Measurements from ENCODE around the gene GBA2.

The GBA2 gene

DNA sequence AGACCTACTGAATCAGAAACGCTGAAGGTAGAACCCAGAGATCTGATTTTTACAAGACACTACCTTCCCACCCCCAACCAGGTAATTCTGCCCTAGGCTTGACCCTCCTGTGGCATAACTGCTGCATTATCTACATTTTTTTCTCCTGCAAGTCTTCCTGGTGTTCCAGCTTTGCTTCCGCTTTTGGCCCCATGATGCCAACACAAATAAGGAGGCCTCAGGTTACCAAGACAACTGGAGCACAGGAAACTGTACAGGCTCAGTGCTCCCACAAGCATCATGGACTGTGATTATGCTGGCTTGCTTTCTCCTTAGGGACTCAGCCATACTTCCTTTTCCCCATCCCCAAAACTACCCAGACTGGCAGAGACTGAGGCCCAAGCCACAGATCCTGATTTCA lies 11.6 kb upstream of the GBA2 start:
- no peak overlapping the region for H2AK5ac ChIP-seq (ENCODE audit: low read depth, low read length)
- no peak overlapping the region for H3K18ac ChIP-seq (ENCODE audit: low read length)
- no peak overlapping the region for H4K8ac ChIP-seq (ENCODE audit: low read depth, low read length)
- no peak overlapping the region for H3K9ac ChIP-seq (ENCODE audit: low read depth, low read length, poor library complexity)
- H2BK120ac ChIP-seq (ENCODE audit: low read depth, low read length) = no peak overlapping the region
- peak overlapping the region; percentile 8 for H3K27ac ChIP-seq (replicated peaks; ENCODE audit: low read length)
- H3K4me3 ChIP-seq (ENCODE audit: low read length in 2 of 2) = no peak overlapping the region
- no peak overlapping the region for H4K91ac ChIP-seq (ENCODE audit: low read depth, low read length, poor library complexity)
- no peak overlapping the region for H2BK12ac ChIP-seq (ENCODE audit: low read length)
- H3K79me1 ChIP-seq (ENCODE audit: low read depth, low read length) = peaks cover 2% of the 10 kb centered on the region
- no CpG with 5 or more reads among the region's 2 CpGs for WGBS, 2 donors (ENCODE audit: extremely low coverage in 2 of 2, insufficient read length in 2 of 2, insufficient replicate concordance in 1 of 2)
- H3K23ac ChIP-seq (ENCODE audit: low read depth, low read length, poor library complexity) = no peak overlapping the region
- H3K4me1 ChIP-seq (ENCODE audit: control insufficient read depth in 2 of 2, insufficient read depth in 1 of 2, low read depth in 1 of 2, low read length in 2 of 2) = peaks cover 3 to 5% of the 10 kb centered on the region in 2 donors
- no peaks in the 10 kb centered on the region for H3K9me3 ChIP-seq (replicated peaks in 1 of 2; ENCODE audit: control insufficient read depth in 2 of 2, insufficient read depth in 1 of 2, low read depth in 1 of 2, low read length in 2 of 2)
- H3K4ac ChIP-seq (ENCODE audit: low read length) = no peak overlapping the region
- H3K4me2 ChIP-seq (ENCODE audit: insufficient read depth, low read length, poor library complexity, severe bottlenecking) = no peak overlapping the region
- H2BK15ac ChIP-seq (ENCODE audit: low read length) = no peak overlapping the region
- H3K14ac ChIP-seq (ENCODE audit: low read length) = no peak overlapping the region
- H2BK5ac ChIP-seq (ENCODE audit: low read length) = no peak overlapping the region
- peaks cover 0 to 11% of the 10 kb centered on the region in 2 donors for H3K36me3 ChIP-seq (replicated peaks in 1 of 2; ENCODE audit: control insufficient read depth in 2 of 2, insufficient read depth in 2 of 2, low read length in 2 of 2)
- H3K27me3 ChIP-seq (ENCODE audit: control insufficient read depth in 3 of 3, insufficient read depth in 3 of 3, low read depth in 1 of 3, low read length in 3 of 3) = no peaks in the 10 kb centered on the region
- no peak overlapping the region for H2AFZ ChIP-seq (ENCODE audit: low read length)
- no peak for DNase-seq (ENCODE audit: low spot score)

DNA sequence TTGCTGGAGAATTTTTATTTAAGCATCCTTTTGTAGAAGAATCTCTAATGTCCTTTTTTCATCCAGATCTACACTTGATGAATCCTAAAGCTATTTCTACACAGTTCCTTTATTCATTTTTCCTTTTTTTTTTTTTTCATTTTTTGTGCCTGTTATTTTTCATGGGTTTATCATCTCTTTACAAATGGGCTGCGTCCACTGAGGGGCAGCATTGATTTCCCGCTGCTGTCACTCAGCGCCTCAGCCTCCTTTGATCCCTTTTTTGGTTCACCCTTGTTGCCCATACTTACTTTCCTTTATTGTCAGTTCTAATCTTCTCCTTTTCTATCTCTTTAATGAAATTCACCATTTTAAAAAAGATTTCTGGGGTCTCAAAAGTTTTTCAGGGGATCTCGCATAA lies 10.8 kb upstream of the GBA2 start:
- WGBS, 2 donors (ENCODE audit: extremely low coverage in 2 of 2, insufficient read length in 2 of 2, insufficient replicate concordance in 1 of 2) = no CpG with 5 or more reads among the region's 4 CpGs
- no peak overlapping the region for H3K9ac ChIP-seq (ENCODE audit: low read depth, low read length, poor library complexity)
- H3K9me3 ChIP-seq (replicated peaks in 1 of 2; ENCODE audit: control insufficient read depth in 2 of 2, insufficient read depth in 1 of 2, low read depth in 1 of 2, low read length in 2 of 2) = no peaks in the 10 kb centered on the region
- no peak overlapping the region for H3K18ac ChIP-seq (ENCODE audit: low read length)
- no peak for DNase-seq (ENCODE audit: low spot score)
- H3K23ac ChIP-seq (ENCODE audit: low read depth, low read length, poor library complexity) = no peak overlapping the region
- no peaks in the 10 kb centered on the region for H3K27me3 ChIP-seq (ENCODE audit: control insufficient read depth in 3 of 3, insufficient read depth in 3 of 3, low read depth in 1 of 3, low read length in 3 of 3)
- H4K91ac ChIP-seq (ENCODE audit: low read depth, low read length, poor library complexity) = no peak overlapping the region
- H3K14ac ChIP-seq (ENCODE audit: low read length) = no peak overlapping the region
- peaks cover 2% of the 10 kb centered on the region for H3K79me1 ChIP-seq (ENCODE audit: low read depth, low read length)
- no peak overlapping the region for H3K4me2 ChIP-seq (ENCODE audit: insufficient read depth, low read length, poor library complexity, severe bottlenecking)
- H2BK120ac ChIP-seq (ENCODE audit: low read depth, low read length) = no peak overlapping the region
- H2BK12ac ChIP-seq (ENCODE audit: low read length) = no peak overlapping the region
- H2BK15ac ChIP-seq (ENCODE audit: low read length) = no peak overlapping the region
- no peak overlapping the region for H2AK5ac ChIP-seq (ENCODE audit: low read depth, low read length)
- no peak overlapping the region for H2BK5ac ChIP-seq (ENCODE audit: low read length)
- H3K27ac ChIP-seq (replicated peaks; ENCODE audit: low read length) = no peak overlapping the region
- no peak overlapping the region for H2AFZ ChIP-seq (ENCODE audit: low read length)
- H4K8ac ChIP-seq (ENCODE audit: low read depth, low read length) = no peak overlapping the region
- H3K4me3 ChIP-seq (ENCODE audit: low read length in 2 of 2) = no peak overlapping the region
- peaks cover 0 to 19% of the 10 kb centered on the region in 2 donors for H3K36me3 ChIP-seq (replicated peaks in 1 of 2; ENCODE audit: control insufficient read depth in 2 of 2, insufficient read depth in 2 of 2, low read length in 2 of 2)
- no peak overlapping the region for H3K4ac ChIP-seq (ENCODE audit: low read length)
- peaks cover 3 to 5% of the 10 kb centered on the region in 2 donors for H3K4me1 ChIP-seq (ENCODE audit: control insufficient read depth in 2 of 2, insufficient read depth in 1 of 2, low read depth in 1 of 2, low read length in 2 of 2)

DNA sequence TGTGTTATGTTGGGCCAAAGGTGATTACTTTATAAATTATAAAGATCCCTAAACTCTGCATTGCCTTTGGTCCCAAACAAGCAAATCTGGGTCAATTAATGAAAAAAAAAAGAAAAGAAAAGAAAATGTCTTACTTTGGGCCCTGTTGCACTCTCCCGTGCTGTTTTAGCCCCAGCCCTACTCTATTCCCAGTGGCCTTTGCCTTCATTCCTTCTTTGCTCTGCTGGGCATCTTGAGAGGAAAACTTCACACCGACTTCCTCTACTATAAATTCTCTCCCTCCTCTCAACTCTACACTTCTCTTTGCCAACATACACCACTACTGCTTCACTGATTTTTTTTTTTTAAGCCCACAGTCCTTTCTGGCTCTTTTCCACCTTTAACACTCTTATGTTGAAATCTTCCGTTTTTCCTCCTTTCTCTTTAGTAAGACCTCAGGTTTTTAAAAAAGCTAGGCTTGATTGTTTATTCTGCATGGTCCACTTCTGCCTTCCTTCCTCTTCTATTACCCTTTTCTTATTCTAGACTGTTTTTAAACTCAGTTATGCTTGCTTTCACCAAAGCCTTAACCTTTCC lies 9.5 kb upstream of the GBA2 start:
- peaks cover 6 to 32% of the 10 kb centered on the region in 2 donors for H3K36me3 ChIP-seq (replicated peaks in 1 of 2; ENCODE audit: control insufficient read depth in 2 of 2, insufficient read depth in 2 of 2, low read length in 2 of 2)
- no peak overlapping the region for H3K18ac ChIP-seq (ENCODE audit: low read length)
- no peak overlapping the region for H3K23ac ChIP-seq (ENCODE audit: low read depth, low read length, poor library complexity)
- H3K9me3 ChIP-seq (replicated peaks in 1 of 2; ENCODE audit: control insufficient read depth in 2 of 2, insufficient read depth in 1 of 2, low read depth in 1 of 2, low read length in 2 of 2) = no peaks in the 10 kb centered on the region
- no peak overlapping the region for H3K4me3 ChIP-seq (ENCODE audit: low read length in 2 of 2)
- no peak overlapping the region for H3K27ac ChIP-seq (replicated peaks; ENCODE audit: low read length)
- no peak overlapping the region for H3K9ac ChIP-seq (ENCODE audit: low read depth, low read length, poor library complexity)
- no peak overlapping the region for H3K4me2 ChIP-seq (ENCODE audit: insufficient read depth, low read length, poor library complexity, severe bottlenecking)
- H2BK120ac ChIP-seq (ENCODE audit: low read depth, low read length) = no peak overlapping the region
- H2BK5ac ChIP-seq (ENCODE audit: low read length) = no peak overlapping the region
- no peak overlapping the region for H3K4ac ChIP-seq (ENCODE audit: low read length)
- H3K4me1 ChIP-seq (ENCODE audit: control insufficient read depth in 2 of 2, insufficient read depth in 1 of 2, low read depth in 1 of 2, low read length in 2 of 2) = peaks cover 3 to 5% of the 10 kb centered on the region in 2 donors
- 89% methylated on average over 1 of the region's 3 CpGs; no CpG with 5 or more reads in 1 of the 2 donors for WGBS, 2 donors (ENCODE audit: extremely low coverage in 2 of 2, insufficient read length in 2 of 2, insufficient replicate concordance in 1 of 2)
- no peak overlapping the region for H2BK12ac ChIP-seq (ENCODE audit: low read length)
- H3K14ac ChIP-seq (ENCODE audit: low read length) = no peak overlapping the region
- H2BK15ac ChIP-seq (ENCODE audit: low read length) = no peak overlapping the region
- H4K91ac ChIP-seq (ENCODE audit: low read depth, low read length, poor library complexity) = no peak overlapping the region
- peaks cover 2% of the 10 kb centered on the region for H3K79me1 ChIP-seq (ENCODE audit: low read depth, low read length)
- no peak for DNase-seq (ENCODE audit: low spot score)
- no peak overlapping the region for H2AFZ ChIP-seq (ENCODE audit: low read length)
- no peaks in the 10 kb centered on the region for H3K27me3 ChIP-seq (ENCODE audit: control insufficient read depth in 3 of 3, insufficient read depth in 3 of 3, low read depth in 1 of 3, low read length in 3 of 3)
- H2AK5ac ChIP-seq (ENCODE audit: low read depth, low read length) = no peak overlapping the region
- no peak overlapping the region for H4K8ac ChIP-seq (ENCODE audit: low read depth, low read length)

DNA sequence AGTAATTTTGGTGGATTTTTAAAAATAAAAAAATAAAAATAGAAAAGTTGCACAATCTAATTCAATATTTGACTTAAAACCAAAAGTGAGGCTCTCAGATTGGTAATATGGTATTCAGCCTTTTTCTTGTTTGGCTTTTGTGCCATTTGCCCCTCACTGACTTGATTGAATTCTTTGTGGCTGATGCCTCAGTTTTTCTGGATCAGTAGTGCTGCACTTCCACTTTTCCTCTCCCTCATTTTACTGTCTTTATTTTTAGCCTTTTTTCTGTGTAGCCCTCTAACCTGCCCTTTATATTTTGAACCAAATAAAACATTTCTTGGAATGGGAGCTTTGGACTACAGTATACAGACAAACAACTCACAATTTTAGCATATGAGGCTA lies 8.9 kb upstream of the GBA2 start:
- no peak overlapping the region for H3K4me3 ChIP-seq (ENCODE audit: low read length in 2 of 2)
- no peak overlapping the region for H2AFZ ChIP-seq (ENCODE audit: low read length)
- no peak overlapping the region for H3K4me2 ChIP-seq (ENCODE audit: insufficient read depth, low read length, poor library complexity, severe bottlenecking)
- no peak overlapping the region for H3K18ac ChIP-seq (ENCODE audit: low read length)
- H3K23ac ChIP-seq (ENCODE audit: low read depth, low read length, poor library complexity) = no peak overlapping the region
- H2BK15ac ChIP-seq (ENCODE audit: low read length) = no peak overlapping the region
- H3K9ac ChIP-seq (ENCODE audit: low read depth, low read length, poor library complexity) = no peak overlapping the region
- H4K8ac ChIP-seq (ENCODE audit: low read depth, low read length) = no peak overlapping the region
- no peak overlapping the region for H2BK5ac ChIP-seq (ENCODE audit: low read length)
- no peak overlapping the region for H2BK12ac ChIP-seq (ENCODE audit: low read length)
- no peak overlapping the region for H4K91ac ChIP-seq (ENCODE audit: low read depth, low read length, poor library complexity)
- no peak overlapping the region for H3K14ac ChIP-seq (ENCODE audit: low read length)
- H3K27ac ChIP-seq (replicated peaks; ENCODE audit: low read length) = peak overlapping the region; percentile 59
- no peak for DNase-seq (ENCODE audit: low spot score)
- no peak overlapping the region for H2BK120ac ChIP-seq (ENCODE audit: low read depth, low read length)
- H3K79me1 ChIP-seq (ENCODE audit: low read depth, low read length) = peaks cover 2% of the 10 kb centered on the region
- peaks cover 3 to 5% of the 10 kb centered on the region in 2 donors for H3K4me1 ChIP-seq (ENCODE audit: control insufficient read depth in 2 of 2, insufficient read depth in 1 of 2, low read depth in 1 of 2, low read length in 2 of 2)
- H3K9me3 ChIP-seq (replicated peaks in 1 of 2; ENCODE audit: control insufficient read depth in 2 of 2, insufficient read depth in 1 of 2, low read depth in 1 of 2, low read length in 2 of 2) = no peaks in the 10 kb centered on the region
- no peak overlapping the region for H3K4ac ChIP-seq (ENCODE audit: low read length)
- no peak overlapping the region for H2AK5ac ChIP-seq (ENCODE audit: low read depth, low read length)
- H3K36me3 ChIP-seq (replicated peaks in 1 of 2; ENCODE audit: control insufficient read depth in 2 of 2, insufficient read depth in 2 of 2, low read length in 2 of 2) = peaks cover 12 to 38% of the 10 kb centered on the region in 2 donors
- H3K27me3 ChIP-seq (ENCODE audit: control insufficient read depth in 3 of 3, insufficient read depth in 3 of 3, low read depth in 1 of 3, low read length in 3 of 3) = no peaks in the 10 kb centered on the region

Data from neuronal stem cell (in vitro differentiated cells).